ENCODE data around the gene CDS2. TPM values are rescaled to one million over a fixed set of nuclear protein-coding genes. Genes with fewer than 3 reads are reported as not detected.

The CDS2 gene
- total RNA-seq, 1 experiment from 2014 or later, result 67.4 TPM

- no peak overlapping the region for H3K27ac ChIP-seq (ENCODE audit: low read depth, low read length, poor library complexity, severe bottlenecking)
- no TSS peak for BruUV-seq (replicated peaks)
- H3K36me3 ChIP-seq (ENCODE audit: insufficient read depth, low read length, poor library complexity, severe bottlenecking), result peaks cover 47% of the 10 kb centered on the region
- no peaks in the 10 kb centered on the region for H3K27me3 ChIP-seq (replicated peaks; ENCODE audit: insufficient read depth, low read depth, low read length, poor library complexity)
- ChIA-PET POLR2A (ENCODE audit: low non-redundant PET) (no interaction called here), CTCF (no interaction called here)
- H3K9me3 ChIP-seq (ENCODE audit: low read depth, low read length, poor library complexity, severe bottlenecking), result no peaks in the 10 kb centered on the region
- no peak for DNase-seq (ENCODE audit: low spot score)
- no peak overlapping the region for H3K4me3 ChIP-seq (ENCODE audit: low read depth, low read length, poor library complexity, severe bottlenecking)
- no peaks in the 10 kb centered on the region for H3K4me1 ChIP-seq (ENCODE audit: insufficient read depth, low read length, poor library complexity, severe bottlenecking)
- intact Hi-C loops (cut with micrococcal nuclease; ENCODE audit: unreplicated experiment), result no loop called here
- TF ChIP-seq CTCF (conservative IDR thresholded peaks at IDR 0.05; ENCODE audit: low read depth, low read length) (no peak), EZH2 (IDR thresholded peaks at IDR 0.05; ENCODE audit: borderline replicate concordance, low read depth, low read length, poor library complexity, severe bottlenecking) (no peak)
These were observed 55.1 kb downstream of the CDS2 start for GRCh38 chr20:5181958-5182357.

- Histone ChIP-seq H3K27me3 (replicated peaks; ENCODE audit: insufficient read depth, low read depth, low read length, poor library complexity) (no peaks in the 10 kb centered on the region), H3K4me3 (ENCODE audit: low read depth, low read length, poor library complexity, severe bottlenecking) (no peak overlapping the region), H3K4me1 (ENCODE audit: insufficient read depth, low read length, poor library complexity, severe bottlenecking) (no peaks in the 10 kb centered on the region), H3K36me3 (ENCODE audit: insufficient read depth, low read length, poor library complexity, severe bottlenecking) (peaks cover 52% of the 10 kb centered on the region), H3K27ac (ENCODE audit: low read depth, low read length, poor library complexity, severe bottlenecking) (no peak overlapping the region), H3K9me3 (ENCODE audit: low read depth, low read length, poor library complexity, severe bottlenecking) (no peaks in the 10 kb centered on the region)
- intact Hi-C loops (cut with micrococcal nuclease; ENCODE audit: unreplicated experiment), result no loop called here
- CTCF ChIA-PET, result no interaction called here
- POLR2A ChIA-PET (ENCODE audit: low non-redundant PET), result no interaction called here
- no TSS peak for BruUV-seq (replicated peaks)
- no peak for TF ChIP-seq CTCF (conservative IDR thresholded peaks at IDR 0.05; ENCODE audit: low read depth, low read length)
- no peak for DNase-seq (ENCODE audit: low spot score)
These were observed 55.9 kb downstream of the CDS2 start for GRCh38 chr20:5182615-5183254.

GRCh38 chr20:5183731-5184474, 57.1 kb downstream of the CDS2 start:
- CTCF ChIA-PET, result interaction anchor here (0.6 kb wide), 1 partner anchor 8 kb away, joined by 4 read pairs; no protein-coding TSS in a partner anchor
- no peaks in the 10 kb centered on the region for H3K27me3 ChIP-seq (replicated peaks; ENCODE audit: insufficient read depth, low read depth, low read length, poor library complexity)
- H3K9me3 ChIP-seq (ENCODE audit: low read depth, low read length, poor library complexity, severe bottlenecking), result no peaks in the 10 kb centered on the region
- H3K27ac ChIP-seq (ENCODE audit: low read depth, low read length, poor library complexity, severe bottlenecking), result no peak overlapping the region
- no TSS peak for BruUV-seq (replicated peaks)
- H3K4me1 ChIP-seq (ENCODE audit: insufficient read depth, low read length, poor library complexity, severe bottlenecking), result no peaks in the 10 kb centered on the region
- intact Hi-C loops (cut with micrococcal nuclease; ENCODE audit: unreplicated experiment), result no loop called here
- TF ChIP-seq CTCF (conservative IDR thresholded peaks at IDR 0.05; ENCODE audit: low read depth, low read length) (no peak), EZH2 (IDR thresholded peaks at IDR 0.05; ENCODE audit: borderline replicate concordance, low read depth, low read length, poor library complexity, severe bottlenecking) (no peak)
- H3K4me3 ChIP-seq (ENCODE audit: low read depth, low read length, poor library complexity, severe bottlenecking), result no peak overlapping the region
- POLR2A ChIA-PET (ENCODE audit: low non-redundant PET), result no interaction called here
- H3K36me3 ChIP-seq (ENCODE audit: insufficient read depth, low read length, poor library complexity, severe bottlenecking), result peaks cover 55% of the 10 kb centered on the region
- DNase-seq (ENCODE audit: low spot score), result no peak
